HG03139 (cell line): ENCODE results near the gene ANTXR2.

Experiments
- ATAC-seq: cut with Tn5 transposase; IDR thresholded peaks from one replicate; pipeline ENCODE4 v1.9.1; 2021; ENCODE audit not compliant: unreplicated experiment

ANTXR2 gene

DNA sequence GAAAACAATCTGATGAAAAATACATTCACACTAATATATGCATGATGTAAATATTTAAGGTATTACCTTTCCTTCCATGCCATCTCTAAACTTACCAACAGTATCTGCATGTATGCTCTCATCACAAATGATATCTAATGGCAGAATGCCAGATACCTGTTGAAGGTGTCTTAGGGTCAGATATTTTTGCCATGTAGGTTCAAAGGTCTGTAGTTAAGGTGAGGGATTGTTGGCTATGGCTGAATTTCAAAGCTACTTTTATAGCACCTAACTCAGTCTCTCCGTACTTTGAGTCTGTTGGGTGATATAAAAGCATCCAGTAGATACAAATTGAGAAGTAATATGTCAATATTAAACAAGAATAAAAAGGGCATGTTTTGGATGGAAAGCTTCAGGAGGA, 19.8 kb upstream of the ANTXR2 start:
- ATAC-seq, result no peak

DNA sequence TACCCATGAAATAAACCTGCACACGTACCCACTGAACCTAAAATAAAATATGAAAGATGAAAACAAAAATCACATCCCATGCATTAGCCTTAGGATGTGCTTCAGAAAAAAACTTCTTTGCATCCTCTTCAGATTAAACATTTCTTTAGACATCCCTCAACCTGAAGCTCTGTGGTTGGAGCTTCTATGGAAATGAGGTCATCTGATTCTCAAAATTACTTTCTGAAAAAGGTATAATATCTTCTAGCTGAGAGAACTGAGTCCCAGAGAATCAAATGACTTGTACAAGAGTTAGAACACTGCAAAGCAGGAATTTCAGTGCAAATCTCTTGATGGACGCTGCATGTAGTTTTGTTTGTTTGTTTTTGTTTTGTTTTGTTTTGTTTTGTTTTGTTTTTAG, 19.1 kb upstream of the ANTXR2 start:
- no peak for ATAC-seq

DNA sequence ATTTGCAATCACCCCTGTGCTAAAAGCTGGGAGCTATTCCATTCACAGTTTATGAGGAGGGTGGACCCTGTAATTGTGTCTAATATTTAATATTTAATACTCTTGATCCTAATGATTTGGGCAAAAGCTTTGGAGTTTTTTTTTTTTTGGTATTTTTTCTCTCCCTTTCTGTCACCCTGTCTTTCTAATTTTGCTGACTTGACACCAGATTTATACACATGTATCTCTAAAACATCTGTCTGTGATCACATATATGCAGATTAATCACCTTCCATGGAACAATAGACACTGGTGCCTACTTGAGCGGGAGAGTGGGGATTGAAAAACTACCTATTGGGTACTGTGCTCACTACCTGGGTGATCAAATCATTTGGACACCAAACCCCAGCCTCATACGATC, 18.7 kb upstream of the ANTXR2 start:
- no peak for ATAC-seq

DNA sequence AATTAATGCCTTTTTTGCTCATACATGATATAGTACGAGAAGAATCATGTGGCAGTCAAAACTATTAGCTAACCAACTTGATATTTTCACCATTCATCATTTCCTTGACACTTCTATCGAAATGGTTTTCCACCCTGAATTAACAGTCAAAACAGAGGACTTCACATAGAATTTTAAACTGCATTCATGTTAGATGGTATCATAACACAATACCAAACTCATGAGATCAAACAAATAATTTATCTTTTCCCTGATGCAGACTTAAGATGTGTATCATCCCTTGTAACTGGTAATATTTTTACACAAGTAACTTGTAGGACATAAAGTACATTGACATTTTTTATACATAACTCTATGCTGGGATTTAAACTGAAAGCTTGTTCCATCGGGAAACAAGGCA, 18.2 kb upstream of the ANTXR2 start:
- no peak for ATAC-seq

DNA sequence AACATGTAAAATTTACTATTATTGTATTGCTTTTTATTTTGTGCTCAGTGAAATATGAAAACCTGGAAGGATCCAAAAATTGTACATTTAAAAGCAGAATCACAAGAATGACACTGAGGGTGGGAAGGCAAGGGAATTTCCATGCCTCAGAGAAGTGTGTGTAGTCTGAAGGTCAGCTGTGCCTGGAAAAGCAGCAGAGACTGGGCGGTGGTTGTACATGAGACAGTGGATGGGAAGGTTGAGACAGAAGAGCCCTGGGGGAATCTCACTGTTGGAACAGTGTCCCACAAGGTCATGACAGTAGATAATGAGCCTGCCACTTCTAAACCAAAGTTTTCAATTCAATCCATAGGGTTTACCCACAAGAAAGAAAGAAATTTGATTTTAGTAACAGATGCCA, 17.1 kb upstream of the ANTXR2 start:
- ATAC-seq, result no peak

DNA sequence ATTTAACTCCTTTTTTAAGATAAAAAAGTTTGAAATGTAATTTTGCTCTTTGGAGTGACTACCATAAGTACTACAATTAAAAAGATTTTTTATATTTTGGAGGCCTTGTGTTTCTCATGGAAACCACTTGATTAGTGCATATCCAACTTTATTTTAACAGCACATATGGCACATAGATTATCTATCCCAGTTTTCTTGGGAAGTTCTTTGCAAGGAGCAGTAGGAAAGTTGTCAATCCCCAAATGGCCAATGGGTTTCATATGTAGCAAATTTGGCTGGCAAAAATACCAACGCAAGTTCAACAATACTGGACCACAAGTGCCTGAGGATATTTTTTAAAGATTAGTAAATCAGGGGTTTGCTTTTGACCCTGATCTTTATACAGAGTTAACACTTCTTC, 15.4 kb upstream of the ANTXR2 start:
- no peak for ATAC-seq

DNA sequence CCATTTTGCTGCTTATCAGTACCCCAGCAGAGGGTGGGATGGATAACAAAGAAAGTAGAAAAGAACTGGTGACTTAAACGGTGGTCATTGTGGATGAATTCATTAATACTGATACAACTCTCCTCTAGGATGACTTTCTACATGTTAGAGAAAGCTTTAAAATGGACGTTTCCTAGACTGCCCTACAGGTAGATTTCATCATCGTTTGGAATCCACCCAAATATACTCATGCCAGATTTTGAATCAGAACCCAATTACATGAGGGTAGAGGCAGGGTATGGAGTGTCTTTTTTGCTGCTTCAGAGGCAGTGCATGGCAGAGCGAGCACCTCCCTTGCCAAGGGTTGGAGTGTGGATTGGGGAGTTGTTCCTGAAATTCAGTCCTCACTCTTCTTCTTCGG, 13.3 kb upstream of the ANTXR2 start:
- ATAC-seq, result no peak

DNA sequence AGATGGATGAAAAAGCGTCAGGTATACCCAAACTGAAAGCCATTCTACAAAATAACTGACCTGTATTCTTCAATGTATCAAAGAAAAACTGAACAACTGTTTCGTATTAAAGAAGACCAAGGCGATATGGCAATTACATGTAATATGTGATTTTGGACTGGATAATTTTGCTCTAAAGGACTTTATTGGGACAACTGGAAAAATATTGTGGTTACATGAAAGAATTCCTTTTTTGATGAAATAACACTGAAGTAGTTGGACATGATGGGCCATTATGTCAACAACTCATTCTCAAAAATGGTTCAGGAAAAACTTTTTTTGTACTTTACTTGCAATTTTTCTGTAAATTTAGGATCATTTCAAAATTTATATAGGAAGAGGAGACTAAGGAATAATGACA, 12.1 kb upstream of the ANTXR2 start:
- ATAC-seq, result no peak

DNA sequence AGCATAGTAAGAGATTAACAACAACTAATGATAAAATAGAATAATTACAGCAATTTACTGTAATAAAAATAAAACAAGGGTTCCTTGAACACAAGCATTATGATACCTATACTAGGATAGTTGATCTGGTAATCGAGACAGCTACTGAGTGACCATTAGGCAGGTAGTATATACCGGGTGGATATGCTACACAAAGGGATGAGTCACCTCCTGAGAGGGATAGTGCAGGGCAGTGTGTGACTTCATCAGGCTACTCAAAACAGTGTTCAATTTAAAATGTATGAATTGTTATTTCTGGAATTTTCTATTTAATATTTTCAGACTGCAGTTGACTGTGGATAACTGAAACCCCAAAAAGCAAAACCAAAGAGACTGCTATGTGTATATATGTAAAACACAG, 9.7 kb upstream of the ANTXR2 start:
- ATAC-seq, result no peak

DNA sequence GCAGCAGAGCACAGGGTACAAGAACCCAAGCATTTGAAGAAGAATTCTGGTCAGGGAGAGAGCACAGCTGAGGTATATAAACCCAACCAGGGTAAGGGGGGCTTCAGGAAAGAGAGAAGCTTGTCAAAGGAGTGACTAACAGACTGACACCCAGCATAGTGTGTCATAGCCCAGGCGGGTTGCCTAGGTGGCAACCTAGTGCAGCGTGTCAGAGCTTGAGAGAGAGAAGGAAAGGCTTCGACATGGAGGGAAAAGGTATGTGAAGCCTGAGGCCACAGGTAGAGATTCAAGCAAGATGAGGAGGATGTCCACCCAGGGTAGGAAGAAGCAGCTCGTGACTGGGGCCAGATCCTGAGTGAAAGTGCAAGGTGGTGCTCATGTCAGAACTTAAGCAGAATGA, 8.5 kb upstream of the ANTXR2 start:
- no peak for ATAC-seq

DNA sequence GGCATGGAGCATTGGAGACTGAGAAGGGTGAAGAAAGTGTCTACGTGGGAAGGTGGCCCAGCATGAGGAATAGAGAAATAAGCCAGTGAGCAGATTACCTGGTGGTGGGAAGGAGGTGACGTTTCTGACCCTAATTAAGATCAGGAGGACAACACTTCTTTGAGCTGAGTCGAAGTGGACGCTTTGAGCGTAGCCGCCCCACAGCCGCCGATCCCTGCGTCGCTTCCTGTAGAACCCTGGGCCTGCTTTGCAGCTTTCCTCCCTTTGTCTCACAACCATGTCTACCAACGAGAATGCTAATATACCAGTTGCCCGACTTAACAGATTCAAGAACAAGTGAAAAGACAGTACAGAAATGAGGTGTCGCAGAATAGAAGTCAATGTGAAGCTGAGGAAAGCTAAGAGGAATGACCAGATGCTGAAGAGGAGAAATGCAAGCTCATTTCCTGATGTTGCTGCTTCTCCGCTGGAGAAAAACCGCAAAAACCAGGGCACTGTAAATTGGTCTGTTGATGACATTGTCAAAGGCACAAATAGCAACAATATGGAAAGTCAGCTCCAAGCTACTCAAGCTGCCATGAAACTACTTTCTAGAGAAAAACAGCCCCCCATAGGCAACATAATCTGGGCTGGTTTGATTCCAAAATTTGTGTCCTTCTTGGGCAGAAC, 6.4 kb upstream of the ANTXR2 start:
- ATAC-seq, result no peak

DNA sequence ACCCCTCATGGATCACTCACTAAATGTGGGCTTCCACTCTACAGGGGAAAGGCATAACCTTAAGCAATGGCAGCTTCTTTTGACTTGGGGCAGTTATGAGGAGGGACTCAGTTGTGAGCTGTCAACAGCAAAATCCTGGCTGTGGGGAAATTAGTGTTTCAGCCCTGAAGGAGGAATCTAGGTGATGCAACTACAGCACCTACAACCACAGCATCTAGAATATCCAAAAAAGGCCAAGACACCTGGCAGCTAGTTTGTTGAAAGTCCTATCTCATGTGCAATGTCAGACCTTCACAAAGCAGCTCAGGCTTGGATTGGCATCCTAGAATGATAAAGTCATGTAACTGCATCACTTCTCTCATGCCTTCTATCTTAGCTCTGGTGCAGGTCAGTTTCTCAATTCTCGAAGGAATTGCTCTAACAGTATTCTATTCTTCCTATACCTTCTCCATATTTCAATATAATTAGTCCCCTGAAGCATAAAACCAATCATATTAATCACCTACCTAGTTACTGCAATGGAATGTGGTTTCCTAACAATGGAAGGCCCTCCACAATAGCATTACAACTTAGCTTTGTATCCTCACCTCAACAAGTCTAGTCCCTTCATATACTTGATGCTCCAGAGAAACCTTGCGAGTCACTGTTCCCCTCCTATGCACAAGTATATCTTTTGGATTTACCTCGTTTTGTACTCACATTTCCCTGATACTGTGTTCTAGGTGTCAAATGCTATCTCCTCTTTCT, 5.5 kb upstream of the ANTXR2 start:
- no peak for ATAC-seq

DNA sequence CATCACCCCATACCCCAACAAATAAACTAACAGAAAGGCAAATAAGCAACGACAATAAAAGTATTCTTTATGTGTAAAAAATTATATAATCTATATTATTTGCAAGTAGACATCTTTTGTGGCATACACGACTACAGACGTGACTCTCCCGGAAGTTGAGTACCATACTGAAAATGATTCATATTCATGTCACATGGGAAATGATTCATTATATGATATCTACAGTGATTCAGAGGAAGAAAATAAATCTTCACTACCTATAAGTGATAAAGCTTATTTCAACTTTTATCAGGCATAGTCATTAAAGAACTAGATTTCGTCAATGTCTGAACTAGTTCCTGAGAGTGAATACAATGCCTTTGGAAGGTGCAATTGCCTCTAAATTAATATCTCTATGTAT, 4.6 kb upstream of the ANTXR2 start:
- ATAC-seq, result no peak

DNA sequence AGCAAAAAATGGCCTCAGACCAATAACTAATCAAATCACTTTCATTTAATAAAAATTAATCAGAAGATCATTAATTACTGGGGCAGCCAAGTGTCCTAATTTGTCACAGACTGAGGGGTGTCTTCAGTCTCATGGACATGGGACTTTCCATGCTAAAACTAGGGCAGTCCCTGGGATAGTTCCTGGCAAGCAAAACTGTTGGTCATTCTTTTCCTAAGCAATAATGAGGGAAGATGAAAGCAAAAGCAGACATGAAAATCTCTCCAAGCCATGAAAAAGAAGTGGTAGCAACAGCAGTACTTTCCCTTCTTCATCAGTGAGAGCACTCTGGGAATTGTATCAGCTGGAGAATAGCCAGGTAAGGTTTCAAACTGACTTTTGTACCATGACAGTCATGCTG, 3.7 kb upstream of the ANTXR2 start:
- ATAC-seq, result no peak

DNA sequence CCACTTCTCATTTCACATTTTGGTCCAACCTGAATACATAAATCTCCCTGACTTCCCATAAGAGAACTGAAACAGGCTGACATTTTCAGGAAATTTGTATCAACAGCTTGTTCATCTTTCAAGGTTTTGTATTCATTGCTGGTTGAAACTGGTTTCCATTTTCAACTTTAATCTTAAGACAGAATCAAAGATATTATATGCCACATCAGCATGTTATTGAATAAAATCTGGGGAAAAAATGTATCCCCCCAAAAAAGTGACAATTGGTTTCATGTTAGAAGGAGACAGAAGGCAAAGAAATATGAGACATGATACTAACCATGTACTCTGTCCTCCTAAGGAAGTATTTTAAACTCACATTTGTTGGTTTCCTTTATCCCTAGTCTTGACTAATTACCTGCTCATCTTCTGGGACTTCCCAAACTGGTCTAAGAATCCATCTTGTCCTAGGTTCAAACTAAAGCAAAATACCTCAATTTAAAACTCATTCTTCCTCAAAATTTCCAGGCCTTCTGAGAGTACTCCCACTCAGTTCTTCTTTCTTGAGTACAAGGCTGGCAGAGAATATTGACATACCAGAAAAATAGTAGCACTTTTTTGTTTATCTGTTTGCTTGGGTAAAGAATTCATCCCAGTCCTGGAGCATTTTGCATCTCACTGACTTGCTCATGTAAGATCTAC, 3.1 kb upstream of the ANTXR2 start:
- ATAC-seq, result no peak

DNA sequence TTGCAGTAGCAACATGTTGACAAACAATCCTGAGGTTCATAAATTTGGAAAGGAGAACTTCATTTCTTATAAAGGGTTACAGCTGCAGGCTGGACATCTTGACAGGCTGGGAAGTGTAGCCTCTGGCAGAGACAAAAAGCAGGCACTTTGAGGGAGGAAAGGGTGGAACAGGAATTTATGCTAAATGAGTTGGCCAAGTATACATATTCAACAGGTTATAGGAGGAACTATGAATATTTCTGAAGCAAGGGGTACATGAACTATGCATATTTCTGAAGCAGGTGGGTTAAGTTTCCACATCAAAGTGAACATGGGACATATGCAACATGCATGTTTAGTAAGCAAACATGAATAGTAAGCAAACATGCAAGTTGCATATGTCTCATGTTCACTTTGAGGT, 1.6 kb upstream of the ANTXR2 start:
- no peak for ATAC-seq

DNA sequence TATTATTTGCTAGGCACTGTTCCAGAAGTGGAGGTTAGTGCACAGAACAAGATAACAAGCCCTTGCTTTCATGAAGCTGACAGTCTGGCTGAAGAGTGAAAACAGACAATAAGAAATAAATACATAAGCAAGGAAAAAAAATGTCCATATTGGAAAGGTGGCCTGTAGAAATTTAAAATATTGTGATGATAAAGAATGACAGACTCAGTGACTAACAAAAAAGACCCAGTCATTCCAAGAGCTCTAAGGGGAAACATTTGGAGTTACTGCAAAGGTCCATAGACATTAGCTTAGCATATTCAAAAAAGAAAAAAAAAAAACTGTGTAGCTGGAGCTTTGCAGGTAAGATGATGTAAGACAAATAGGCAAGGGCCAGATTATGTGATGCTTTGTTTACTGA, 1.0 kb upstream of the ANTXR2 start:
- ATAC-seq, result no peak

DNA sequence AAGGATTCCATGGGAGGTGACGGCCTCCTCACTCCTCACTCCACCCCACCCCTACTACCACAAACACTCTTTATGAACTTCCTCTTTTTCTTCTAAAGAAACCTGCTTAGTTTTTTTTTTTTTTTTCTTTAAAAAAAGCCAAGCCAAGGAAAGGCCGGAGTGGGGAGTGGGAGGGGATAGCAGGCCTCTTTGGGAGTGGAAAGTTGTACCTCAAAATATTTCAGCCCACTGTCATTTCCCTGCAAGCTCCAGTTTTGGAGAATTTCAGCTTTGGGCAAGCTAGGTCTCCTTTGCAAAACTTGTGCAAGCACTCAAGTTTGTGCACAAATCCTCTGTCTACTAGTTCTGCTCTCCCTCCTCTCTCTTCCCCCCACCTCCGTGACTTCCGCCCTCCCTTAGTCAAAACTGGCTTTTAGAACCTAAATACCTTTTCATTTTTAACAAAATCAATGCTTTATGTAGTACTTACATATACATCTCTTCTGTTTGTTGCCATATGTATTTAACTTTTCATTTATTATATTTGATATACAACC, 512 bp upstream of the ANTXR2 start:
- ATAC-seq, result peak; percentile 38

DNA sequence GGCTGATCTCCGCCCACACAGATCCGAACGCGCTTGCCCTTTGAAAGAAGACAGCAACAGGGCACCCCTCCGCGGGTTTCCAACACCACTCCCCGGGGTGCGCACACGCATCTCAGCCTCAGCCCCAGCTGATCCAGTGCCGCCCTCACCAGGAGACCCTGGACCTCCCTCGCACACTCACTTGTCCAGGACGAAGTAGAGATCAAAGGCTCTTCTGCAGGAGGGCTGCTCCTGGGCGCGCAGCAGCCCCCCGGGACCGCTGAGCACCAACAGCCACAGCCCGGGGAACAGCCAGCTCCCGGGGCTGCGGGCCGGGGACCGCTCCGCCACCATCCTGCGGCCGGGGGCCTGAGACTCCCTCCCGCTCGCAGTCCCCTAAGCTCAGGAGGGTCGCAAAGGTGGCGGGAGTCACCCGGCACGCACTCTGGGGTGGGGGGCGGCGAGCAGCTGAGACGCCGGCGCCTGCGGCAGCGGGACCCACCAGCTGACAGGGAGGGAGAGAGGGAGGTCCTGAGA, 743 bp downstream of the ANTXR2 start:
- peak; percentile 12 for ATAC-seq

DNA sequence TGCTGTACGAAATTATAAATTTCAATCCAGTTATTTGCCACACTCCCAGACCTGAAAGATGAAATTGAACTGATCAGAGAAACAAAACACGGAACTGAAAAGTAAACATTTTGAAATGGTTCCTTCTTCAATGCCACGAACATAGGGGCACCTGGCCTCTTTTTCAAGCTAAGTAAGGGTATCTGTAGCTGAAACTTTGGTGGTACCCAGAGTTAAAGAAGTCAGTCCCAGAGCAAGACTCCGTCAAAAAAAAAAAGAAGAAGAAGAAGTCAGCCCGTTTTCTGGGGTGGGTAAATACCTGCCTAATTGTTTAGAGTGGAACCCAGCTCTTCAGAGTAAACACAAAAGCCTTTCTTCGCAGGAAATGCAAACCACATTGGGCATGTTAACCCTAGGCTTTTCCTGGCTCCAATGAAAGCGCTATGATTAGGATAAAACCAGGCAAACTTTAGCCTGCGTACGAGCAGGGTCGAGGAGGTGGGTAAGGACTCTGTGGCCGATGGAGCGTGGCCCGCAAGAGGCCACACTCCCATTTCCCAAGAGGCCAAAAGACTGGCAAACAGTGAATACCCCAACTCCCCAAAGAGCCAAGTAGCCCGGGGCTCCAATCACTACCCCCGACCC, 1.3 kb downstream of the ANTXR2 start:
- peak; percentile 25 for ATAC-seq

DNA sequence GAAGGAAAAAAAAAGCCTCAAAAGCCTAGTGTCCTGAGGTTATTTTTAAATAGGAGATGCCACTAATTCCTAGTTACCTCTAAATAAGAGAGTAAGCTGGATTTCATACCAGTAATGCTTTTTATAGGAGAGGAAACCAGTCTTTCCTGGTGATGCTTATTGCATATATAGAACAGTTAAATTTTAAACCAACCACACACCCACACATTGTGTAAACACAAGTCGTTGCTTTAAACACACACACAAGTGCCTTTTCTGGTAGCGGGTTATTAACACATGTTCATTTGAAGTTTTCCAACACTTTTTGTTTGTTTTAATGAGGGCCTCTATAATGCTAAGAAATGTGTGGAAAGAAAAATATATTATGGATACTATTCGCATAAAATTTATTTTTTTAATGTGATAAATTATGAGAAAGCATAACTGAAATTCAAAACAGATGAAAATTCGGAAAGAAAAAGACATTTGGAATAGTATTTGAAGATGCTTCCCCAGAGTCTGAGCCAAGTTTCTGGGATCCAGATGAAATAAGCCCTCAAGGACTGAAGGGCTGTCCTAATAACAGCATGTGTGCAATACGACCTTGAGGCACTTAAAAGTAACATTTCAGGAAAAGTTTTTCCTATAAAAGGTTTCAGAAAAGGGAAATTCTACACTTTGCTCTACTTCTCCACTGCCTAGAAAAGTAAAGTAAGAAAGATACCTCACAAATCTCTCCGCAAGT, 2.0 kb downstream of the ANTXR2 start:
- ATAC-seq, result no peak
